Femur (tissue), 1 donor: ENCODE measurements around the gene B3GNT7.
"Not testable (repeated sequence)": the region's sequence is repeated elsewhere in the genome, so short reads cannot be mapped to it uniquely, and the experiment has no call there.

ENCODE experiments used
- DNase-seq: peaks from one replicate; pipeline ENCODE4 v3.0.0-alpha.2; 2017

Gene B3GNT7

GRCh38 chr2:231367178-231367577 lies 28.3 kb upstream of the B3GNT7 start:
- no peak for DNase-seq

- DNase-seq = no peak
Observed at GRCh38 chr2:231369580-231370428, 25.7 kb upstream of the B3GNT7 start.

- DNase-seq = no peak
Observed at GRCh38 chr2:231370429-231370748, 25.1 kb upstream of the B3GNT7 start.

- no peak for DNase-seq
Observed at GRCh38 chr2:231370749-231371429, 24.6 kb upstream of the B3GNT7 start.

- no peak for DNase-seq
Observed at GRCh38 chr2:231371430-231372054, 24.0 kb upstream of the B3GNT7 start.

GRCh38 chr2:231372326-231372725 lies 23.2 kb upstream of the B3GNT7 start:
- DNase-seq = no peak

GRCh38 chr2:231373184-231373583 lies 22.3 kb upstream of the B3GNT7 start:
- no peak for DNase-seq

- no peak for DNase-seq
Observed at GRCh38 chr2:231373786-231374349, 21.6 kb upstream of the B3GNT7 start.

- no peak for DNase-seq
Observed at GRCh38 chr2:231374771-231375170, 20.7 kb upstream of the B3GNT7 start.

- not testable (repeated sequence) for DNase-seq
Observed at GRCh38 chr2:231375994-231376615, 19.4 kb upstream of the B3GNT7 start.

- no peak for DNase-seq
Observed at GRCh38 chr2:231376857-231377256, 18.7 kb upstream of the B3GNT7 start.

GRCh38 chr2:231378026-231378722 lies 17.3 kb upstream of the B3GNT7 start:
- no peak for DNase-seq

GRCh38 chr2:231379266-231380215 lies 16.0 kb upstream of the B3GNT7 start:
- no peak for DNase-seq

GRCh38 chr2:231380307-231380706 lies 15.2 kb upstream of the B3GNT7 start:
- no peak for DNase-seq

- no peak for DNase-seq
Observed at GRCh38 chr2:231380991-231381847, 14.3 kb upstream of the B3GNT7 start.

- no peak for DNase-seq
Observed at GRCh38 chr2:231382116-231382515, 13.4 kb upstream of the B3GNT7 start.

- no peak for DNase-seq
Observed at GRCh38 chr2:231383416-231384108, 11.9 kb upstream of the B3GNT7 start.

- DNase-seq = no peak
Observed at GRCh38 chr2:231384109-231384435, 11.4 kb upstream of the B3GNT7 start.

- DNase-seq = no peak
Observed at GRCh38 chr2:231384970-231385369, 10.5 kb upstream of the B3GNT7 start.

GRCh38 chr2:231385429-231385828 lies 10.1 kb upstream of the B3GNT7 start:
- no peak for DNase-seq
